ENCODE data around the gene HOXC12.

HOXC12 gene

GRCh38 chr12:53972152-53972702 lies 17.5 kb downstream of the HOXC12 start:
- no peak for DNase-seq (ENCODE audit: low read depth in 2 of 2)

GRCh38 chr12:53972722-53973235 lies 18.1 kb downstream of the HOXC12 start, which contains the start of gene HOXC11:
Gene HOXC11, plus strand, starts transcription at chr12:53973126. Its CDS starts 116 bp downstream, at chr12:53973242.
- no peak for DNase-seq (ENCODE audit: low read depth in 2 of 2)

GRCh38 chr12:53973236-53974042 lies 18.7 kb downstream of the HOXC12 start:
- no peak for DNase-seq (ENCODE audit: low read depth in 2 of 2)

GRCh38 chr12:53974084-53975063 lies 19.7 kb downstream of the HOXC12 start, which contains the start of gene HOTAIR:
Gene HOTAIR, minus strand, starts transcription at chr12:53974954.
- DNase-seq (ENCODE audit: low read depth in 2 of 2): no peak

GRCh38 chr12:53975064-53975471 lies 20.4 kb downstream of the HOXC12 start:
- DNase-seq (ENCODE audit: low read depth in 2 of 2): no peak

GRCh38 chr12:53975479-53976152 lies 20.9 kb downstream of the HOXC12 start:
- no peak for DNase-seq (ENCODE audit: low read depth in 2 of 2)

- no peak for DNase-seq (ENCODE audit: low read depth in 2 of 2)
Measured at GRCh38 chr12:53976172-53976822, 21.6 kb downstream of the HOXC12 start.

- no peak for DNase-seq (ENCODE audit: low read depth in 2 of 2)
Measured at GRCh38 chr12:53976823-53977595, 22.3 kb downstream of the HOXC12 start.

GRCh38 chr12:53977596-53978445 lies 23.1 kb downstream of the HOXC12 start:
- no peak for DNase-seq (ENCODE audit: low read depth in 2 of 2)

GRCh38 chr12:53978477-53979356 lies 24.0 kb downstream of the HOXC12 start:
- DNase-seq (ENCODE audit: low read depth in 2 of 2): no peak

GRCh38 chr12:53980104-53980801 lies 25.6 kb downstream of the HOXC12 start:
- DNase-seq (ENCODE audit: low read depth in 2 of 2): no peak

- no peak for DNase-seq (ENCODE audit: low read depth in 2 of 2)
Measured at GRCh38 chr12:53980802-53981496, 26.2 kb downstream of the HOXC12 start.

- no peak for DNase-seq (ENCODE audit: low read depth in 2 of 2)
Measured at GRCh38 chr12:53981634-53982565, 27.2 kb downstream of the HOXC12 start.

GRCh38 chr12:53982648-53983567 lies 28.2 kb downstream of the HOXC12 start:
- no peak for DNase-seq (ENCODE audit: low read depth in 2 of 2)

GRCh38 chr12:53983568-53983949 lies 28.9 kb downstream of the HOXC12 start:
- no peak for DNase-seq (ENCODE audit: low read depth in 2 of 2)

Measured in activated CD4-positive, alpha-beta T cell treated with anti-CD3 and anti-CD28 coated beads for 24 hours (primary cell).